C4-2B (cell line): ENCODE results near the gene LRRC23.

Source experiments
- ZFX ChIP-seq: fragments of 450-650 bp; IDR thresholded peaks from 2 replicates; pipeline ENCODE4 v1.6.1; 2017
- TF ChIP-seq, protein P1 (sequence below): fragments of 450-650 bp; conservative IDR thresholded peaks from 2 replicates; pipeline ENCODE4 v1.5.1; 2017; ENCODE audit warnings: mild to moderate bottlenecking

DNA sequence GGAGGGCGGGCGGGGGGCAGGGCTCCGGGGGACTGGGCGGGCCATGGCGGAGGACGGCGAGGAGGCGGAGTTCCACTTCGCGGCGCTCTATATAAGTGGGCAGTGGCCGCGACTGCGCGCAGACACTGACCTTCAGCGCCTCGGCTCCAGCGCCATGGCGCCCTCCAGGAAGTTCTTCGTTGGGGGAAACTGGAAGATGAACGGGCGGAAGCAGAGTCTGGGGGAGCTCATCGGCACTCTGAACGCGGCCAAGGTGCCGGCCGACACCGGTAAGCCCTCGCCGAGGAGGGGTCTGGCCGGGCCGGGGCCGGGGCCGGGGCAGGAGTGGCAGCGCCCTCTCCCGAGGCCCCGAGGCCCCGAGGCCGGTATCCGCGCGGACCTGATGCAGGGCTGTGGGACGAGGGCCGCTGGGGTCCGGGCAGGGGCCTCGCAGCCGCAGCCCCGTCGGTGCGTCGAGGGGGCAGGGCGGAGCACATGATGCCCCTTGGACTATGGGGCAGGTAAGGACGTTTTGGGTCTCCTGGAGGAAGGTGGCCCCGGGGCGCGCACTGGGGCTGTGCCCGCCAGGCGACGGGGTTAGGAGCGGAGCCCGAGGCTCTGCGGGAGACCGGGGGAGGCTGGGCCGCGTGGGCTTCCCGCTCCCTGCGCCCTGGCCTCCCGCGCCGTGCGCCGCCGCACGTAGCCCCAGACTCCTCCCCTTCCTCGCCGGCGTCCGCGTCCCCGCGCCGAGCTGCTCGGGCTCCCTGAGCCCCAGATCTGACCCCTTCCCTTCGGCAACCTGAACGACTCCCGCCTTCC lies 37.0 kb upstream of the LRRC23 start, which contains the start of gene TPI1:
- TF ChIP-seq, protein P1, sequence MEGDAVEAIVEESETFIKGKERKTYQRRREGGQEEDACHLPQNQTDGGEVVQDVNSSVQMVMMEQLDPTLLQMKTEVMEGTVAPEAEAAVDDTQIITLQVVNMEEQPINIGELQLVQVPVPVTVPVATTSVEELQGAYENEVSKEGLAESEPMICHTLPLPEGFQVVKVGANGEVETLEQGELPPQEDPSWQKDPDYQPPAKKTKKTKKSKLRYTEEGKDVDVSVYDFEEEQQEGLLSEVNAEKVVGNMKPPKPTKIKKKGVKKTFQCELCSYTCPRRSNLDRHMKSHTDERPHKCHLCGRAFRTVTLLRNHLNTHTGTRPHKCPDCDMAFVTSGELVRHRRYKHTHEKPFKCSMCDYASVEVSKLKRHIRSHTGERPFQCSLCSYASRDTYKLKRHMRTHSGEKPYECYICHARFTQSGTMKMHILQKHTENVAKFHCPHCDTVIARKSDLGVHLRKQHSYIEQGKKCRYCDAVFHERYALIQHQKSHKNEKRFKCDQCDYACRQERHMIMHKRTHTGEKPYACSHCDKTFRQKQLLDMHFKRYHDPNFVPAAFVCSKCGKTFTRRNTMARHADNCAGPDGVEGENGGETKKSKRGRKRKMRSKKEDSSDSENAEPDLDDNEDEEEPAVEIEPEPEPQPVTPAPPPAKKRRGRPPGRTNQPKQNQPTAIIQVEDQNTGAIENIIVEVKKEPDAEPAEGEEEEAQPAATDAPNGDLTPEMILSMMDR = no peak
- TF ChIP-seq ZFX = peak; percentile 83
